Panc1 (cell line): ENCODE measurements around the gene GDI1. TPM values are rescaled to one million over a fixed set of nuclear protein-coding genes. Genes with fewer than 3 reads are reported as not detected.
A peak's percentile ranks its signal among the peaks of the same experiment; 100 is the strongest.

Experiments used
- ATAC-seq: fragments of 200-7000 bp; cut with Tn5 transposase; 2 replicates; pipeline ENCODE4 v1.9.1; 2020; ENCODE audit warnings: mild to moderate bottlenecking, moderate library complexity
- BruUV-seq: library from RNA; stranded (reverse); fragments of 400-500 nt; replicated peaks from 2 replicates; lab custom pipeline; 2021; lab: Mats Ljungman, UMichigan
- CTCF ChIA-PET: fragments of 300-600 bp; sonication (Branson Sonifier 250); formaldehyde crosslinking; loops from one replicate; lab custom pipeline; 2022; ENCODE audit warnings: antibody characterized with exemption; lab: Charles Lee
- POLR2A ChIA-PET: fragments of 300-600 bp; sonication (Branson Sonifier 250); formaldehyde crosslinking; loops from one replicate; lab custom pipeline; 2022; ENCODE audit warnings: antibody characterized with exemption; lab: Charles Lee
- DNase-seq: peaks from one replicate; pipeline ENCODE4 v3.0.0-alpha.2; 2010; ENCODE audit warnings: low read depth, low spot score
- H3K27ac ChIP-seq: 2 replicates; pipeline ENCODE4 v1.5.1; 2011; ENCODE audit warnings: mild to moderate bottlenecking, low read length, inconsistent platforms
- H3K27me3 ChIP-seq: fragments of 200-500 bp; sonication (Bioruptor generic); 2 replicates; pipeline ENCODE4 v1.6.0; 2014; ENCODE audit warnings: low read length, inconsistent platforms; ENCODE audit not compliant: control insufficient read depth, insufficient read depth
- H3K36me3 ChIP-seq: fragments of 200-500 bp; sonication (Bioruptor generic); 2 replicates; pipeline ENCODE4 v1.5.1; 2014; ENCODE audit warnings: inconsistent platforms, mild to moderate bottlenecking, low read length, moderate library complexity; ENCODE audit not compliant: control insufficient read depth, insufficient read depth
- H3K4me1 ChIP-seq: 2 replicates; pipeline ENCODE4 v1.5.1; 2011; ENCODE audit warnings: inconsistent platforms, mild to moderate bottlenecking, low read length, moderate library complexity; ENCODE audit not compliant: control insufficient read depth, insufficient read depth
- H3K4me3 ChIP-seq, 2 experiments: 2 replicates each; pipeline ENCODE4 v1.5.1; 2011 to 2012; ENCODE audit warnings: low read depth in 2 of 2, low read length in 2 of 2, mild to moderate bottlenecking in 2 of 2, inconsistent platforms in 1 of 2, moderate library complexity in 1 of 2
- H3K9me3 ChIP-seq: fragments of 200-500 bp; sonication (Bioruptor generic); 2 replicates; pipeline ENCODE4 v1.5.1; 2014; ENCODE audit warnings: low read depth, mild to moderate bottlenecking, inconsistent platforms, low read length, moderate library complexity; ENCODE audit not compliant: control insufficient read depth, insufficient read depth
- CTCF ChIP-seq: fragments of 450-650 bp; IDR thresholded peaks from 2 replicates; pipeline ENCODE4 v1.5.1; 2017; ENCODE audit warnings: mild to moderate bottlenecking
- POLR2AphosphoS5 ChIP-seq: IDR thresholded peaks from 2 replicates; pipeline ENCODE4 v1.6.1; 2012; ENCODE audit warnings: mild to moderate bottlenecking, low read depth, low read length, moderate library complexity
- REST ChIP-seq, 2 experiments: IDR thresholded peaks; 2 replicates each; pipeline ENCODE4 v1.6.1; 2011 to 2012; ENCODE audit warnings: low read depth in 2 of 2, control low read depth in 1 of 2, low read length in 1 of 2, mild to moderate bottlenecking in 1 of 2, moderate library complexity in 1 of 2; ENCODE audit not compliant: insufficient read depth in 1 of 2
- SIN3A ChIP-seq: IDR thresholded peaks from 2 replicates; pipeline ENCODE4 v1.6.1; 2012; ENCODE audit warnings: low read depth, mild to moderate bottlenecking, low read length, moderate library complexity, borderline replicate concordance; ENCODE audit not compliant: insufficient read depth
- TCF7L2 ChIP-seq: IDR thresholded peaks from 2 replicates; pipeline ENCODE4 v1.6.1; 2011; ENCODE audit warnings: mild to moderate bottlenecking, low read depth, low read length, inconsistent platforms
- in situ Hi-C: cut with HindIII; loops from 2 replicates; pipeline ENCODE4 v1.10.0; 2016; ENCODE audit warnings: low sequenced_read_pairs, low pct_unique_long_range_greater_than_20kb
- intact Hi-C: fragments of 100-400 bp; cut with micrococcal nuclease; formaldehyde crosslinking; loops from one replicate; pipeline ENCODE4 v1.10.0; 2022; ENCODE audit not compliant: unreplicated experiment
- total RNA-seq: library from RNA; stranded (reverse); gene quantifications from one replicate; pipeline ENCODE4 v1.2.1, GENCODE V29; 2021; ENCODE audit not compliant: unreplicated experiment

GDI1 gene
- total RNA-seq, 1 experiment from 2014 or later, result 317 TPM

GRCh38 chrX:154404625-154405192 lies 32.2 kb upstream of the GDI1 start:
- no TSS peak for BruUV-seq
- TF ChIP-seq TCF7L2 (no peak), CTCF (no peak), REST (IDR thresholded peaks at IDR 0.05; ENCODE audit: insufficient read depth in 1 of 2, low read depth in 2 of 2, low read length in 1 of 2) (no peak), SIN3A (no peak), POLR2AphosphoS5 (no peak)
- ChIA-PET CTCF (no interaction called here), POLR2A (no interaction called here)
- no peak for DNase-seq
- no peak overlapping the region for H3K27ac ChIP-seq
- H3K27me3 ChIP-seq, result no peaks in the 10 kb centered on the region
- intact Hi-C loops, result no loop called here
- peaks cover 3% of the 10 kb centered on the region; the same call in 1 of the 2 replicates for H3K36me3 ChIP-seq
- H3K4me3 ChIP-seq, result no peak overlapping the region
- ATAC-seq, result no peak
- peaks cover 39% of the 10 kb centered on the region for H3K4me1 ChIP-seq
- in situ Hi-C loops, result no loop called here
- no peaks in the 10 kb centered on the region for H3K9me3 ChIP-seq

- no peak for DNase-seq
- Histone ChIP-seq H3K4me1 (peaks cover 27% of the 10 kb centered on the region), H3K4me3 (peak overlapping the region; percentile 49 to 88), H3K36me3 (no peaks in the 10 kb centered on the region), H3K27ac (peak overlapping the region; percentile 93), H3K9me3 (no peaks in the 10 kb centered on the region), H3K27me3 (no peaks in the 10 kb centered on the region)
- BruUV-seq, result no TSS peak
- ChIA-PET POLR2A (no interaction called here), CTCF (no interaction called here)
- TF ChIP-seq REST (IDR thresholded peaks at IDR 0.05; ENCODE audit: insufficient read depth in 1 of 2, low read depth in 2 of 2, low read length in 1 of 2) (no peak), TCF7L2 (no peak), POLR2AphosphoS5 (0 out of 2 replicates have a peak, but pooled peaks have one; percentile 42), CTCF (no peak), SIN3A (no peak)
- intact Hi-C loops, result no loop called here
- in situ Hi-C loops, result no loop called here
- ATAC-seq, result peak; percentile 6
Observed at GRCh38 chrX:154408659-154409221, 28.2 kb upstream of the GDI1 start.
